ENCODE measurements around the gene RAB6B. TPM values are rescaled to one million over a fixed set of nuclear protein-coding genes. Genes with fewer than 3 reads are reported as not detected.

RAB6B gene
- total and polyA plus RNA-seq, 8 donors: 1.6 to 9.2 (median 3.9) TPM

DNA sequence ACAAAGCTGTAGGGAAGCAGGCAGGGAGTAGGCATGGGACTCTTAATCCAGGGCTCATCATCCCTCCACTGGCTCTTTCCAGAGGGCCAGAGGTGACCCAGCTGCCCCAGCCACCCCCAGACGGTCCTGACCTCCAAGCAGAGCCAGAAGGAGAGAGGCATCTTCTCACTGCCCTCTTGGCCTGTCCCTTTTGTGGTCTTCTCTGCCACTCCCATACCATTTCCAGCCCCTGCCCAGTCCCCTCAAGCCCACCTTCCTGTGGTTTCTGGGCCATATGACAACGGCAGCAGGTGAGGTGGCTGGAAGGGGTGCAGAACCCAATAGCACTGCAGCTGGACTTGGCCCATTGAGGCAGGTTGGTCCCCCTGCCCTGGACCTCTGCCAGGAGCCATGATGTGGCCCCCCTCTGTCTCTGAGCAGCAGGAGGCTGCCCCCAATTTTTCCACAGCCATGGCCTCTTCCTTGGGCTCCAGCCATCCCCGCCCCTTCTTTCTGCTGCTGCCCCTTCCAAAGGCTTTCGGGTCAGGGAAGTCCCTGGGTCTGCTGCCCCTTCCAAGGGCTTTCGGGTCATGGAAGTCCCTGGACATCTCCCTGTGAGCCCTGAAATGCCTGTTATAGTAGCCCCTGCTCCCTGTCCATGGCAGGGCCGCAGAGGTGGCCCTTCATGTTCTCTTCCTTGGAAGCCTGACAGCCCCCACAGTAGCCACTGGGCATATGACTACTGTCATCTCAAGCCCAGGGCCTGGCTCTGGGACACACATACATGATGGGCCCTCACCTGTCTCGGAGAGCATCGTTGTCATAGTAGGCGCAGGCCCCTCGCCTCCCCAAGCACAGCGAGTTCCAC lies 39.5 kb upstream of the RAB6B start:
- H3K36me3 ChIP-seq: no peaks in the 10 kb centered on the region
- intact Hi-C loops (cut with DNase I): loop anchor here in 1 of 3 donors (10.0 kb wide), 1 partner anchor 280 kb away; no protein-coding TSS in a partner anchor
- TF ChIP-seq, protein P1, sequence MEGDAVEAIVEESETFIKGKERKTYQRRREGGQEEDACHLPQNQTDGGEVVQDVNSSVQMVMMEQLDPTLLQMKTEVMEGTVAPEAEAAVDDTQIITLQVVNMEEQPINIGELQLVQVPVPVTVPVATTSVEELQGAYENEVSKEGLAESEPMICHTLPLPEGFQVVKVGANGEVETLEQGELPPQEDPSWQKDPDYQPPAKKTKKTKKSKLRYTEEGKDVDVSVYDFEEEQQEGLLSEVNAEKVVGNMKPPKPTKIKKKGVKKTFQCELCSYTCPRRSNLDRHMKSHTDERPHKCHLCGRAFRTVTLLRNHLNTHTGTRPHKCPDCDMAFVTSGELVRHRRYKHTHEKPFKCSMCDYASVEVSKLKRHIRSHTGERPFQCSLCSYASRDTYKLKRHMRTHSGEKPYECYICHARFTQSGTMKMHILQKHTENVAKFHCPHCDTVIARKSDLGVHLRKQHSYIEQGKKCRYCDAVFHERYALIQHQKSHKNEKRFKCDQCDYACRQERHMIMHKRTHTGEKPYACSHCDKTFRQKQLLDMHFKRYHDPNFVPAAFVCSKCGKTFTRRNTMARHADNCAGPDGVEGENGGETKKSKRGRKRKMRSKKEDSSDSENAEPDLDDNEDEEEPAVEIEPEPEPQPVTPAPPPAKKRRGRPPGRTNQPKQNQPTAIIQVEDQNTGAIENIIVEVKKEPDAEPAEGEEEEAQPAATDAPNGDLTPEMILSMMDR (IDR thresholded peaks at IDR 0.05): no peak
- H3K27ac ChIP-seq: no peak overlapping the region
- no peaks in the 10 kb centered on the region for H3K4me1 ChIP-seq
- DNase-seq (peak in 1 of 6 donors; percentile 35), FAIRE-seq (no peak), ATAC-seq (no peak)
- H3K4me3 ChIP-seq: no peak overlapping the region
- H3K9me3 ChIP-seq: no peaks in the 10 kb centered on the region
- 81 to 93% methylated on average over 11 of the region's 11 CpGs for WGBS, 2 donors
- H3K27me3 ChIP-seq: no peaks in the 10 kb centered on the region

DNA sequence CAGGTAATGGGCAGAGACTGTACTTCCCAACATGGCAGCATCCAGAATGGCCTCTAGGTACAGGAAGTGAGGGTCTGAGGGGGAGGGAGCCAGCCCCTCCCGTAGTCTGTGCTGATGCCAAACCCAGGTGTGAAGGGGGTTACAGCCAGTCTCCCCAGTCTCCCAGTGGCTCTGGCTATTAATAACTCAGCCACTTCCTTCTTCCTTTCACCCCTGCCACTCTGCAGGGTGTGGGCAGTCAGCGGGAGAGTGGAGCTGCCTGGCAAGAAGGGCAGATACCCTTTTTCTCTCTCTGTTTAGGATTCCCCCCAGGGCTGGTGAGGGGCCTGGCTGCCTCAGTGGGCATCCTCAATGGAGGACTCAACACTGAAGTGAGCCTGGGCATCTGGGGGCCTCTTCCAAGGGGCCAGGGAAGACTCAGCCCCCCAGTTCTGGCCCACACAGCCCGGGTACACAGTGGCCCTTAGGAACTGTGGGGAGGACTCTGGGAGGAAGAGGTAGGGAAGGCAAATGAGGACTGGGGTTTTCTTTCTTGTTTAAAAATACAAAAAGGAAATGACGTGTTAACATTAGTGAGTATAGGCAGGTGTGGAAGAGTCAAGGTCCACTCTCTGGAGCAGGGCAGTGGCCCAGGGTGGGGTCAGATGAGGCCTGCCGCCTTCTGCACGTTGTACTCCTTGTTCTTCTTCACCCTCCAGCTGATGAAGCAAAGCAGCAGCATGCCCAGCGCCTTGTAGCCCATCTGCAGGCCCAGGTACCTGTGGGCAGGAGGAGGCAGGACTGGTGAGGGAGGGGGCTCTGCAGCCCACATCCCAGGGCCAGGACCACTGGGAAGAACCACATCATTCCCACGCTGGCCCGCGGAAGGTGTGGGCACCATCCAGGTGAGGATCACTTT lies 38.6 kb upstream of the RAB6B start:
- DNase-seq (peak in 2 of 6 donors; percentile 15 to 43), ATAC-seq (peak in 2 of 4 donors; percentile 16 to 24), FAIRE-seq (no peak)
- WGBS, 2 donors: 78 to 83% methylated on average over 10 of the region's 10 CpGs
- H3K27ac ChIP-seq: no peak overlapping the region
- no peaks in the 10 kb centered on the region for H3K9me3 ChIP-seq
- no peak overlapping the region for H3K4me3 ChIP-seq
- H3K36me3 ChIP-seq: no peaks in the 10 kb centered on the region
- H3K27me3 ChIP-seq: no peaks in the 10 kb centered on the region
- no peaks in the 10 kb centered on the region for H3K4me1 ChIP-seq
- intact Hi-C loops (cut with DNase I): loop anchor here in 1 of 3 donors (10.0 kb wide), 1 partner anchor 280 kb away; no protein-coding TSS in a partner anchor
- TF ChIP-seq, protein P1 (IDR thresholded peaks at IDR 0.05): no peak

DNA sequence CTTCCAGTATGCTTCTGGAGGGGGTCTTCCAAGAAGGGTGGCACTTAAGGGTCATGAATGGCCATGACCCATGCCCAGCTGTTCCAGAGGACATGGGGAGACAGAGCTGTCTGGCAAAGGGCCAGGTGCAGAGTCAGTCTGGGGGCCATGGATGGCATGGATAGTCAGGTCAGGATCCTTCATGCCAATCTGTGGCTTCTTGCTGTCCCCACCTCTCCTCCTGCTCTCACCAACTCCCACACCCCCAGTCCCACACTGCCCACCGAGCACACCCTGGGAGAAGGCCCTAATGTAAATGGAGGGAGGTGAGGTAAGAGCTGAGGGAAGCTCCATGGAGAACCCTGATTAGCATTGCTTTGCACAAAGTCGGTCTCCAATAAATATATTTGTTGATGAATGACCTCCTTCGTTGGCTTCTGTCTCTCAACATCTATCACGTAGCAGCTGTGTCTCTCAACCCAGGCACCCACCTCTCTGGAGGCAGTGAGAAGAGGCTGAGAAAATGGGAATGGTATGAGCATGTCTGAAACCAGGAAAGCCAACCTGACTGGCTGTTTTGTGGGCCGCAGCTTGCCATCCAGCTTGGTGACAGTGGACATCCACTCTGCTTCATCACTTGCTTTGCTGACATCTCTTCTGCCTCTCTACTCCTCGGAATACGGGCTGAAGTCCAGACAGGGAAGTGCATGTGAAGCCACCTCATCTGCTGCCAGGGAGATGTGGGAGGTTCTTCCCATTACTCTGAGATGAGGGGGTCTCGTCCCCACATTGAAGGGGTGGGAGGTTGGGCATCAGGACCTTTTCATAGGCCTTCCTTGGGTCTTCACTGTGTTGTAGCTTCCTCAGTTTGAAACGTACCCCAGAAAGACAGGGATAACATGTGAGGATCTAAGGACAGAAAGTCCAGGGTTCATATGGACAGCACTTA lies 37.7 kb upstream of the RAB6B start:
- no peaks in the 10 kb centered on the region for H3K9me3 ChIP-seq
- ATAC-seq (no peak), FAIRE-seq (no peak), DNase-seq (peak in 2 of 6 donors; percentile 21 to 25)
- no peaks in the 10 kb centered on the region for H3K27me3 ChIP-seq
- TF ChIP-seq, protein P1 (IDR thresholded peaks at IDR 0.05): no peak
- WGBS, 2 donors: 77 to 88% methylated on average over 9 of the region's 9 CpGs
- no peak overlapping the region for H3K27ac ChIP-seq
- no peak overlapping the region for H3K4me3 ChIP-seq
- intact Hi-C loops (cut with DNase I): loop anchor here in 1 of 3 donors (10.0 kb wide), 1 partner anchor 281 kb away; no protein-coding TSS in a partner anchor
- H3K36me3 ChIP-seq: no peaks in the 10 kb centered on the region
- H3K4me1 ChIP-seq: no peaks in the 10 kb centered on the region

DNA sequence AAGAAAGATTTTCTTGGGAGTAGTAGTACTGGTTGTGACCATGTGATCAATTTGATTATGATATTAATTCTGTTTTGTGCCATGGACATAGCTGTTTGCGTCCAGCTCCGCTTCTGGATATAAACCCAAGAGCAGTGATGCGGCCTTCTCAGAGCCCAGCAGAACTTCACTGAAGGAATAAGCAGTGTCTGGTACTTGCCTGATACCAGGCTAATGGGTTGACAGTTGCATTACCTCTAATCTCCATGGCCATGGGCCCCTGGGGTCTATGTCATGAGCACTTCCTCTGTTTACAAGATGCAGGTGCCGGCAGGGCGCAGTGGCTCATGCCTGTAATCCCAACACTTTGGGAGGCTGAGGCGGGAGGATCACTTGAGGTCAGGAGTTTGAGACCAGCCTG lies 36.3 kb upstream of the RAB6B start:
- Histone ChIP-seq H3K4me3 (no peak overlapping the region), H3K4me1 (peaks cover 0 to 3% (median 0%) of the 10 kb centered on the region in 3 donors), H3K27me3 (no peaks in the 10 kb centered on the region), H3K27ac (no peak overlapping the region), H3K36me3 (no peaks in the 10 kb centered on the region), H3K9me3 (no peaks in the 10 kb centered on the region)
- DNase-seq (peak in 1 of 6 donors; percentile 33), ATAC-seq (no peak), FAIRE-seq (no peak)
- WGBS, 2 donors: 88 to 90% methylated on average over 6 of the region's 6 CpGs
- TF ChIP-seq, protein P1 (IDR thresholded peaks at IDR 0.05): no peak
- intact Hi-C loops (cut with DNase I): loop anchor here in 1 of 3 donors (10.0 kb wide), 1 partner anchor 283 kb away; no protein-coding TSS in a partner anchor
